Measurements from ENCODE around the gene HSPB7. TPM values are rescaled to one million over a fixed set of nuclear protein-coding genes. Genes with fewer than 3 reads are reported as not detected.
A peak's percentile ranks its signal among the peaks of the same experiment; 100 is the strongest.
"Not testable (repeated sequence)": the region's sequence is repeated elsewhere in the genome, so short reads cannot be mapped to it uniquely, and the experiment has no call there.

HSPB7 gene
- total RNA-seq, 1 donor from 2014 or later = 1.2 TPM

GRCh38 chr1:16051949-16052348 is 34.1 kb upstream of the HSPB7 start:
- DNase-seq (ENCODE audit: low spot score); ATAC-seq: not testable (repeated sequence)

DNA sequence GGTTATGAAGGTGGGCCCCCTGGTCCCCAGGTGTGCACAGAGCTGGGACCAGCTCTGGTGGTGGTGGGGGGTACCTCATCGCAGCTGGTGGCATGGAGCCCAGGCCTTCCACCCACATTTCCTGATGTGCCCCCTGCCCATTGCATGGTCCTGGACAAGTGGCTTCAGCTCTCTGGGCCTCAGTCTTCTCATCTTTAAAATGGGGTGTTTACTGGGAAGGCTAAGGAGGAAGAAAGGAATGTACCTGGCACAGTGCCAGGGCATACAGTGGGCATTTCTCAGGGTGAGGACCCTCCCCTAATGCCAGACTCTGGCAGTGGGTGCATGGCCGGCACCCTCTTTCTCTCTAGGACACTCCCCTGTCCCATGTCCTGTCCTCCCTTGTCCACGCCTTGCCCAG is 33.2 kb upstream of the HSPB7 start:
- no peak for ATAC-seq
- no peak for DNase-seq (ENCODE audit: low spot score)

DNA sequence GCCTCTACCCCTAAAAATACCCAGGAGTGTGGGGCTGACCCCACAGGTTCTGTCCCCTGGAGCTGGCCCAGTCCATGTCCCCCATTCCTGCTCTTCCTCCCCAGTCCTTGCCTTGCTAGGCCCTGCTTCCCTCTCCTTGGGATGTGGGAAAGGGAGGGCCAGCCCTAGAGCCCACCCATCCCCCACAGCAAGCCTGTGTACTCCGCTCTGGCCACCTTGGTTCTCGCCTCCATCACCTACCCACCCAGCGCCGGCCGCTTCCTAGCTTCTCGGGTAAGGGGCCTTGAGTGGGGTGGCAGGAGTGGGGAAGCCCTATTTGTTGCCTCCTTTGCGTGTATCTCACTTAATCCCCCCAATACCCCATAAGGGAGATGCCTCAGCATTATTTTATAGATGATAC is 32.5 kb upstream of the HSPB7 start:
- ATAC-seq (no peak), DNase-seq (ENCODE audit: low spot score) (no peak)

DNA sequence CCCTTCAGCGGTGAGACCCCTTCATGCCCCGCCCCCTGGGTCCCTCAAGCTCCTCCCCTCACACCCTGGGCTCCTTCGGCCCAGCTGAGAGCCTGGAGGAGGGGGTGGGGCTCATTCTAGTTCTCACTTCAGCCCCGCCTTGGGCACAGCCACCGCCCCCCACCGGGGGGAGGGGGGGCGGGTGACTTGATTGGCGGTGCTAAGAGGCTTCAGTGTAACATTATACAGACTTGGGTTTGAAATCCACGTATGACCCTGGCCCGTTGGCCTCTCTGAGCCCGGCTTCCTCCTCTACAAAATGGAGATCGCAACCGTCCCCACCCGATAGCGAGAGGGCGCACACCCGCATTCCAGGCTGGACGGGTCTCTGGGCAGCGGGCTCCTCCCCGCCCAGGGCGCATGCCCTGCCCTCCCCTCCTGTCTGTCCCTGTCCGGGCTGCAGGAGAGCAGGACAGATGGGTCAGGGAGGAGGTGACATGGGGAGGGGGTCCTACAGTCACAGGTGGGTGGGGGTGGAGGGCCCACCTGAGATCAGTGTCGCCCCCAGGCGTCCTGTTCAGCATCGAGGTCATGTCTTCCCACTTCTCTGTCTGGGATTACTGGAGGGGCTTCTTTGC is 30.8 kb upstream of the HSPB7 start:
- ATAC-seq = no peak
- no peak for DNase-seq (ENCODE audit: low spot score)

DNA sequence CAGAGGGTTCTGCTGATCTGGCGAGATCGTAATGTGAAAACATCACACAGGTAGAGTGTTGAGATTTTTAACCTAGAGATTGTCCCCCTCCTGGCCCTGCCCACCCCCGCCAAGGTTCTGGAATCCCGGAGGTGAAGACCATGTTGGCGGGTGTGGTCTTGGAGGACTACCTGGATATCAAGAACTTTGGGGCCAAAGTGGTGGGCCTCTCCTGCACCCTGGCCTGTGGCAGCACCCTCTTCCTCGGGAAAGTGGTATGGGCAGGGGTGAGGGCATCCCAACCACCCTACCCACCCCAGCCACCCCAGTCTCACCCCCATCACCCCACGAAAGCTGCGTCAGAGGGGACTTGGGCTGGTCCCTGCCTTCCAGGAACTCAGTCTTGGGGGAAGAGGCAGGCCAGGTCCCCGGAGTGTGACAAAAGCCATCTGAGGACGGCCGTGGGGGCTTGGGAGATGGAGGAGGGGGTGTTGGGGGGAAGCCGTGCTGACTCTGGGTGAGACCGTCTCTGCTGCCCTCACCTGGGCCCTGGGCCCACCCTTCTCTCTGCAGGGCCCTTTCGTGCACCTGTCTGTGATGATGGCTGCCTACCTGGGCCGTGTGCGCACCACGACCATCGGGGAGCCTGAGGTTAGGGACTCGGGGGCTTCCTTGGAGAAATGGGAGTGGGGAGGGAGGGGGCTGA is 30.1 kb upstream of the HSPB7 start:
- DNase-seq (ENCODE audit: low spot score) (no peak), ATAC-seq (no peak)

DNA sequence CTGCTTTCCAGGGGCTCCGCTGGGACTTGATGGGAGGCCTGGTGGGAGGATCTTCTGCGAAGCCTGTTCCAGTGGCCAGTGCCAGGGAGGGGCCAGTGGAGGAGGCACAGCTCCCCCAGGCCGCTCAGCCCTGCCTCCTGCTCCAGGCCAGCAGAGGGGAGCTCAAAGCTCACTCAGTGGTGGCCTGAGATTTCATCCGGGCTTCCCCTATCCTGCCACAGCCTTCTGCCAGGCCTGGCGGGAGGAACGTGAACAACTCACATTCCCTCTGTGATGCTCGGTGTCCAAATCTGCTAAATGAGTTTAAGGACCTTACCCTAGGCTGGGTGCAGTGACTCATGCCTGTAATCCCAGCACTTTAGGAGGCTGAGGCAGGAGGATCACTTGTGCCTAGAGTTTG is 29.0 kb upstream of the HSPB7 start:
- no peak for ATAC-seq
- no peak for DNase-seq (ENCODE audit: low spot score)

DNA sequence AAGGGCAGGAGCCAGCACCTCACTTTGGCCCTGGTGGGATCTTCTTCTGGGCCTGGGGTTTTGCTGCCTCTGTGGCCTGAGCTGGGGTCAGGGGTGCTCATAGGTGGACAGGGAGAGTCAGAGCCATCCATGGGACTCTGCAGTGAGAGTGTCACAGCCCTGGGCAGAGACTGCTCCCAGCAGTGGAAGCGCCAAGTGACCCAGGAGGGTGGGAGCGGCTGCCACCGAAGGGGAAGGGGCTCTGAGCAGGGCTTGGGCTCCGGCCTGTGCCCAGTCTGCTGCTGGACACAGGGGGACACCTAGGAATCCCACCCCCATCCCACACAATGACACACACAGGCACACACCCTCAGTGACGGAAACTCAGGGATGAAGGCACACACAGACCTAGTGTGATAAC is 26.1 kb upstream of the HSPB7 start:
- no peak for DNase-seq (ENCODE audit: low spot score)
- ATAC-seq = no peak

- no peak for DNase-seq (ENCODE audit: low spot score)
- ATAC-seq = no peak
Measured at GRCh38 chr1:16043521-16043920, 25.7 kb upstream of the HSPB7 start, which contains the start of gene CLCNKB. Gene CLCNKB, plus strand, starts transcription at chr1:16043782. Its CDS starts 711 bp downstream, at chr1:16044493.

DNA sequence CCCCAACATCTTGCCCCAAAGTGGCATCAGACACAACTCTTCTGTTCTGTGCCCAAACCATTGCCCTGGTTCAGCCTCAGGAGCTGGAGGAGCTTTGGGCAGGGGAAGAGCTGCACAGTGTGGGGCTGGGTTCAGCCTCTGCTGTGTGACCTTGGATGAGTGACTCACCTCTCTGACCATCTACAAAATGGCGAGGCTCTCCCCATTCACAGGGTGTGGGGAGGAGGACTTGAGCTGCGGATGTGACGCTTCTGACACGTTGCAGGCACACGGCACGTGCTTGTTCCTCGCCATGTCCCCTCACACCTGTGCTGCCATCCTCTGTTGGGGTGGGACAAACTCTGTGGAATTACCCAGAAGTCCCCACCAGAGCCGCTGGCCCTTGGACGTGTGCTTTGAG is 24.8 kb upstream of the HSPB7 start:
- not testable (repeated sequence) for ATAC-seq; DNase-seq (ENCODE audit: low spot score)

GRCh38 chr1:16042096-16042495 is 24.3 kb upstream of the HSPB7 start:
- ATAC-seq = no peak
- DNase-seq (ENCODE audit: low spot score) = no peak

GRCh38 chr1:16041200-16041599 is 23.4 kb upstream of the HSPB7 start:
- ATAC-seq (no peak), DNase-seq (ENCODE audit: low spot score) (no peak)

DNA sequence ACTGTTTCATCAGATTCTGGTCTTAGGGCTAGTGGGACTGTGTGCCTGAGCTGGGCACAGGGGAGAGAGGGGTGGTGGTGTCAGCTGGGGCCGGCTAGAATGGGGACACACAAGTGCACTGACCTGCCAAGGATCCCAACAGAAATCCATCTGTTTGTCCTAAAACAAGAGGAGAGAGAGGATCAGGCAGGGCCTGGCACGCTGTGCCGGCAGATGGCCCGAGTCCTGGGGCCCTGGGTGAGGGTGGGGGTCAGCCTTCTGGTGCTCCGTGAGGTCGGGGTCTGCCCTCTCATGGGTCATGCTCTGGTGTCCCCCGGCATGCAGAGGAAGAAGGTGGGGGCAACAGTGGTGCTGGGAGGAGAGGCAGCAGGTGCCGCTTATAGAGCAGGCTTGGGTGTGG is 22.0 kb upstream of the HSPB7 start:
- not testable (repeated sequence) for ATAC-seq

GRCh38 chr1:16038620-16038912 is 20.7 kb upstream of the HSPB7 start:
- DNase-seq (ENCODE audit: low spot score) (no peak), ATAC-seq (no peak)

More for the DNA sequence above, 22.0 kb upstream of the HSPB7 start:
- not testable (repeated sequence) for DNase-seq (ENCODE audit: low spot score)

DNA sequence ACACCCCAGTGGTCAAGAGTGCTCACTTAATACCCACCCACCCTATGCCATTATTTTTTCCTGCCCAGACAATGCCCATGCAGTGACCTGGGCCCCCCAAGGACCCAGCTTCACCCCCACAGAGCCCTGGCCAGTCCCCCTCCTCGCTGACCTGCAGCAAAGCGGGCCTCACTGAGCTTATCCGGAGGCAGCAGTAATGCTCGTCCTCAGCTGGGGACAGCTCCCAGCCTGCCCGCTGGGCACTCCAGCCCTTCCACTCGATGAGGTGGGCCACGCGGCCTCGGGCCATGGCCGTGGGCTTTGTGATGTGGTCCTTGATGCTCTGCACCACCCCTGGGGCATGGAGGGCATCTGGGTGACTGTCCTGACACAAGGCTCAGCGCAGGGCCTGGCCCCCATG is 18.6 kb upstream of the HSPB7 start:
- DNase-seq (ENCODE audit: low spot score); ATAC-seq: not testable (repeated sequence)

- not testable (repeated sequence) for ATAC-seq; DNase-seq (ENCODE audit: low spot score)
Measured at GRCh38 chr1:16033103-16033632, 15.3 kb upstream of the HSPB7 start.

- ATAC-seq (peak; percentile 95), DNase-seq (ENCODE audit: low spot score) (peak; percentile 81)
Measured at GRCh38 chr1:16032388-16033102, 14.7 kb upstream of the HSPB7 start.

DNA sequence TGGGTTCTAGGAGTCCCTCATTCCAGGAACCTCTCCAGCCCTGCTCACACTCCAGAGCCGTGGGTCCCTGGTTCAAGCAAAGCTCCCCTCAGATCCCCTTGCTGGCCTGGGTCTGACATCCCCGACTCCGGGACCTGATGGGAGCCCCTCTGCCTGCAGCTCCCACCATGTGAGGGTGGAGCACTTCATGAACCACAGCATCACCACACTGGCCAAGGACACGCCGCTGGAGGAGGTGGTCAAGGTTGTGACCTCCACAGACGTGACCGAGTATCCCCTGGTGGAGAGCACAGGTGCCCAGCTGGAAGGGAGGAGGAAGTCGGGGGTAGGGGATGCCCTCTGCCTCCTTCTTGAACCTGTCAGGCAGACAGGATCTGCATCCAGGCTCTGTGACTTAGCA is 13.7 kb upstream of the HSPB7 start:
- ATAC-seq (no peak), DNase-seq (ENCODE audit: low spot score) (no peak)

GRCh38 chr1:16029288-16029687 is 11.4 kb upstream of the HSPB7 start:
- no peak for DNase-seq (ENCODE audit: low spot score)

DNA sequence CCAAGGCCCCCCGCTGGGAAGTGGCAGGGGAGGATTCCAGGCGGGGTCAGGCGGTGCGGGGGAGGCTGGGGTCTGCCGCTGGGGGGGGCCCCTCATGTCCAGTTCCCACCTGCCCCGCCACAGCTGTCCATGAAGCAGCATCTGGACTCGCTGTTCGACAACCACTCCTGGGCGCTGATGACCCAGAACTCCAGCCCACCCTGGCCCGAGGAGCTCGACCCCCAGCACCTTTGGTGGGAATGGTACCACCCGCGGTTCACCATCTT is 11.1 kb upstream of the HSPB7 start:
- ATAC-seq; DNase-seq (ENCODE audit: low spot score): not testable (repeated sequence)

More at GRCh38 chr1:16029288-16029687, 11.4 kb upstream of the HSPB7 start:
- no peak for ATAC-seq

- DNase-seq (ENCODE audit: low spot score) (no peak), ATAC-seq (no peak)
Measured at GRCh38 chr1:16028237-16029002, 10.6 kb upstream of the HSPB7 start.

Measured in left lobe of liver (tissue), 2 donors.